Ovary (tissue), 9 donors: ENCODE data around the gene ALG1. TPM values are rescaled to one million over a fixed set of nuclear protein-coding genes. Genes with fewer than 3 reads are reported as not detected.

Source experiments
- DNase-seq, 5 donors: peaks; one replicate each; pipeline ENCODE4 v3.0.0-alpha.2; 2019 to 2020
- H3K27ac ChIP-seq, 2 donors: fragments of 200-600 bp; one replicate each; pipeline versions ENCODE4 v1.5.1 to v1.8.0; 2019 to 2022
- H3K27me3 ChIP-seq: fragments of 200-600 bp; one replicate; pipeline ENCODE4 v1.8.0; 2022
- H3K36me3 ChIP-seq: fragments of 200-600 bp; sonication (generic); one replicate; pipeline ENCODE4 v1.5.1; 2019
- H3K4me1 ChIP-seq: one replicate; pipeline ENCODE4 v1.8.1; 2013; ENCODE audit warnings: mild to moderate bottlenecking, moderate library complexity; ENCODE audit not compliant: insufficient read depth
- H3K4me3 ChIP-seq: fragments of 200-600 bp; sonication (generic); one replicate; pipeline ENCODE4 v1.5.1; 2017
- H3K9me3 ChIP-seq, 2 donors: fragments of 200-600 bp in 1 of 2; sonication (generic) in 1 of 2; one replicate each; pipeline versions ENCODE4 v1.5.1 to v1.8.1; 2013 to 2019; ENCODE audit warnings: mild to moderate bottlenecking in 1 of 2, moderate library complexity in 1 of 2
- CTCF ChIP-seq, 3 donors: fragments of 450-650 bp in 2 of 3; fragments of 200-600 bp in 1 of 3; IDR thresholded peaks; one replicate each; pipeline versions ENCODE4 v1.5.1 to v1.8.0; 2016 to 2022; ENCODE audit warnings: antibody characterized with exemption in 3 of 3, mild to moderate bottlenecking in 1 of 3
- EP300 ChIP-seq: sonication (generic); formaldehyde crosslinking; IDR thresholded peaks from one replicate; pipeline ENCODE4 v1.6.1; 2017; ENCODE audit warnings: antibody characterized with exemption
- POLR2A ChIP-seq: fragments of 450-650 bp; IDR thresholded peaks from one replicate; pipeline ENCODE4 v1.6.1; 2017; ENCODE audit warnings: antibody characterized with exemption, mild to moderate bottlenecking, moderate library complexity
- WGBS, 3 donors: extraction: QIAGEN DNeasy Blood & Tissue Kit in 1 of 3; methylation state at CpG; one replicate each; pipeline versions ENCODE4 v1.1.5 to v1.1.7; 2013 to 2017; 5-methylcytosine and 5-hydroxymethylcytosine counted together
- intact Hi-C, 4 donors: fragments of 100-400 bp; cut with DNase I; formaldehyde crosslinking; loops; one replicate each; pipeline versions ENCODE4 v1.11.0 to v1.15.1; 2022 to 2023
- polyA plus RNA-seq, 2 donors: library from polyadenylated mRNA; stranded (reverse); fragments of 200-250 nt in 1 of 2; fragments of 350-450 nt in 1 of 2; fragmentation: Illumina TruSeq in 1 of 2; extraction: RNeasy Lipid Tissue Mini Kit (QIAGEN cat#74804) in 1 of 2; gene quantifications; one replicate each; pipeline ENCODE4 v1.2.3, GENCODE V29; 2013 to 2014
- total RNA-seq, 7 donors: library from RNA; depleted of rRNA in 2 of 7; stranded (reverse); fragments of >200 nt in 2 of 7; fragmentation: NEBNext Ultra II Directional in 3 of 7; extraction: Animal tissue kit (Norgen Biotek cat#: 25700) in 3 of 7; gene quantifications; one replicate each; pipeline versions ENCODE4 v1.1.0 to v1.2.4, GENCODE V29; 2016 to 2023
- donor health status: DM: no; HTN: no; CAD: no; lungs with moderate emphysema.
- donor health status: DM: no; HTN: no; CAD: no.
- donor health status: Bipolar disorder and iron deficiency.
- donor health status: DM: yes; HTN: yes; CAD: no.
- donor health status: DM: no; HTN: no; CAD: no.
- donor health status: DM: yes; HTN: yes; CAD: no.

ALG1 gene
- total and polyA plus RNA-seq, 9 donors: 9.1 to 21.3 (median 15.5) TPM

DNA sequence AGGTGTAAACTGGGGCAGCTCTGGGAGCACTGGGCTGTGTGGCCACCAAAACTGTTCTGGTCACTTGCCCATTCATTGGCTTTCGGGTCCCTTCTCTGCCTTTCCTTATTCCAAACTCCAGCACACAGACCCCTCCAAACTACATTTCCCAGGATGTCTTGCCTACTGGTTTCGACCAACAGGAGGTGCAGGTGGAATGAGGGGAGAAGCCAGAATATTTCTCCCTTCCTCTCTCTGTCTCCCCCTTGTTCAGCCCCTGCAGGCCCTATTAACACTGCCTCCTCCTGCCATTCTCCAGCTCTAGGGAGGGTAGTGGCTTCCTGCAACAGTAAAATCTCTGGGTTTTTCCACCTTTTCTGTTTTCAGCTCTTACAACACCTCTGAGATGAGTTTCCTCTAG is 24.7 kb upstream of the ALG1 start:
- H3K36me3 ChIP-seq: no peaks in the 10 kb centered on the region
- WGBS, 3 donors: 72 to 82% (median 78%) methylated on average over 2 of the region's 2 CpGs
- no peaks in the 10 kb centered on the region for H3K9me3 ChIP-seq
- intact Hi-C loops: no loop called here
- no peaks in the 10 kb centered on the region for H3K4me1 ChIP-seq
- no peak overlapping the region for H3K27ac ChIP-seq
- no peak overlapping the region for H3K4me3 ChIP-seq
- TF ChIP-seq CTCF (IDR thresholded peaks at IDR 0.05): no peak
- TF ChIP-seq EP300: no peak
- TF ChIP-seq POLR2A: no peak
- no peaks in the 10 kb centered on the region for H3K27me3 ChIP-seq
- no peak for DNase-seq

GRCh38 chr16:5054876-5055865 is 16.5 kb upstream of the ALG1 start:
- no peak overlapping the region for H3K4me3 ChIP-seq
- no peak for DNase-seq

DNA sequence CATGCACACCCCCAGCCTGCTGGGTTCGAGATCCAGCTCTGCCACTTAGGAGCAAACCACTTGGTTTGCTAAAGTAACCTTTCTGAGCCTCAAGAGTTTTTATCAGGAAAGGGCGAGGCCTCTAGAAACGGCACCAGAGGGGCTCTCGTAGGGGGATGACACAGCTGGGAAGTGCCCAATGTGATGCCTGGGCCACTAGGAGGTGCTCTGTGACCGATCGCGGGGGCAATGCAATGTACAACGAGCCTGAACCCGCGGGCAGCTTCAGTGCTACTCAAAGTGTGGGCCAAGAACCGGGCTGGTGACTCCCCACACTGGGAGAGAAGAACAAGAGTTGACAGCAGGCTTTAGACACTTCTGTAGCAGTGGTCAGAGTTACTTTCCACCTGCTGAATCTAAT is 15.3 kb upstream of the ALG1 start:
- no peaks in the 10 kb centered on the region for H3K36me3 ChIP-seq
- TF ChIP-seq POLR2A: no peak
- TF ChIP-seq CTCF (IDR thresholded peaks at IDR 0.05): no peak
- TF ChIP-seq EP300: no peak
- DNase-seq: no peak
- no peaks in the 10 kb centered on the region for H3K9me3 ChIP-seq
- H3K27me3 ChIP-seq: no peaks in the 10 kb centered on the region
- H3K27ac ChIP-seq: no peak overlapping the region
- intact Hi-C loops: no loop called here
- 16 to 21% (median 18%) methylated on average over 11 of the region's 11 CpGs for WGBS, 3 donors
- H3K4me3 ChIP-seq: no peak overlapping the region
- no peaks in the 10 kb centered on the region for H3K4me1 ChIP-seq

More at GRCh38 chr16:5054876-5055865, 16.5 kb upstream of the ALG1 start:
- Histone ChIP-seq H3K9me3 (no peaks in the 10 kb centered on the region), H3K27me3 (no peaks in the 10 kb centered on the region), H3K36me3 (no peaks in the 10 kb centered on the region), H3K4me1 (no peaks in the 10 kb centered on the region), H3K27ac (no peak overlapping the region)
- 83 to 91% (median 87%) methylated on average over 16 of the region's 16 CpGs for WGBS, 3 donors
- no peak for TF ChIP-seq POLR2A
- no peak for TF ChIP-seq CTCF (IDR thresholded peaks at IDR 0.05)
- TF ChIP-seq EP300: no peak
- intact Hi-C loops: no loop called here

- Histone ChIP-seq H3K27ac (no peak overlapping the region), H3K36me3 (no peaks in the 10 kb centered on the region), H3K4me3 (no peak overlapping the region), H3K9me3 (no peaks in the 10 kb centered on the region), H3K27me3 (no peaks in the 10 kb centered on the region), H3K4me1 (no peaks in the 10 kb centered on the region)
- intact Hi-C loops: no loop called here
- no peak for TF ChIP-seq POLR2A
- DNase-seq: no peak
- 36 to 43% (median 41%) methylated on average over 7 of the region's 7 CpGs for WGBS, 3 donors
These were observed 13.2 kb upstream of the ALG1 start for GRCh38 chr16:5058476-5058875.
